SK-N-SH (cell line): Measurements from ENCODE around the gene ADCY5.

ENCODE experiments used
- EZH2phosphoT487 ChIP-seq: fragments of 200-600 bp; sonication (generic); IDR thresholded peaks from 2 replicates; pipeline ENCODE4 v1.6.1; 2017; ENCODE audit warnings: low read depth, mixed run types, mild to moderate bottlenecking, antibody characterized with exemption, moderate library complexity, borderline replicate concordance
- FOSL2 ChIP-seq: IDR thresholded peaks from 2 replicates; pipeline ENCODE4 v1.4.0; 2012; ENCODE audit warnings: low read depth, mild to moderate bottlenecking, moderate library complexity, borderline replicate concordance
- GABPA ChIP-seq: IDR thresholded peaks from 2 replicates; pipeline ENCODE4 v1.4.0; 2012; ENCODE audit warnings: low read depth, mild to moderate bottlenecking
- NRF1 ChIP-seq: IDR thresholded peaks from 2 replicates; pipeline ENCODE4 v1.6.1; 2012; ENCODE audit warnings: low read depth, mild to moderate bottlenecking, low read length
- PBX3 ChIP-seq: IDR thresholded peaks from 2 replicates; pipeline ENCODE4; 2012
- POLR2AphosphoS5 ChIP-seq: IDR thresholded peaks from 2 replicates; pipeline ENCODE4 v1.6.1; 2012; ENCODE audit warnings: low read depth, low read length
- RAD21 ChIP-seq: IDR thresholded peaks from 2 replicates; pipeline ENCODE4 v1.6.1; 2012; ENCODE audit warnings: mild to moderate bottlenecking, low read length
- SIN3A ChIP-seq: IDR thresholded peaks from 2 replicates; pipeline ENCODE4 v1.6.1; 2012; ENCODE audit warnings: low read depth, mild to moderate bottlenecking, low read length, moderate library complexity, borderline replicate concordance
- TCF12 ChIP-seq: IDR thresholded peaks from 2 replicates; pipeline ENCODE4 v1.4.0; 2012
- USF1 ChIP-seq: IDR thresholded peaks from 2 replicates; pipeline ENCODE4 v1.4.0; 2012; ENCODE audit warnings: low read depth, borderline replicate concordance
- TF ChIP-seq, protein P1 (sequence below): fragments of 200-600 bp; sonication (generic); IDR thresholded peaks from 2 replicates; pipeline ENCODE4 v1.6.1; 2017; ENCODE audit warnings: antibody characterized with exemption, mild to moderate bottlenecking, moderate library complexity

DNA sequence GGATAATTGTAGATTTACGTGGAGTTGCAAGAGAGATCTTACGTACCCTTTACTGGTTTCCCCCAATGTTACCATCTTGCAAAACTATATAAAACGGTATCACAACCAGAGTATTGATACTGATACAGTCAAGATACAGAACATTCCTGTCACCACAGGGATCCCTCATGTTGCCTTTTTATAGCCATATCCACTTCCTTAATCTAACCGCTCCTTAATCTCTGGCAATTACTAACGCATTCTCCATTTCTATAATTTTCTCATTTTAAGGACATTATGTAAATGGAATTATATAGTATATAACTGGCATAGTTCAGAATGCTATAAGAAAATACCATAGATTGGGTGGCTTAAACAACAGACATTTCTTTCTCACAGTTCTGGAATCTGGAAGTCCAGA, 186.0 kb downstream of the ADCY5 start:
- TF ChIP-seq EZH2phosphoT487 (no peak), SIN3A (no peak), NRF1 (no peak), RAD21 (no peak), POLR2AphosphoS5 (no peak), PBX3 (no peak), USF1 (no peak), GABPA (no peak), TCF12 (no peak), FOSL2 (no peak)
- TF ChIP-seq, protein P1, sequence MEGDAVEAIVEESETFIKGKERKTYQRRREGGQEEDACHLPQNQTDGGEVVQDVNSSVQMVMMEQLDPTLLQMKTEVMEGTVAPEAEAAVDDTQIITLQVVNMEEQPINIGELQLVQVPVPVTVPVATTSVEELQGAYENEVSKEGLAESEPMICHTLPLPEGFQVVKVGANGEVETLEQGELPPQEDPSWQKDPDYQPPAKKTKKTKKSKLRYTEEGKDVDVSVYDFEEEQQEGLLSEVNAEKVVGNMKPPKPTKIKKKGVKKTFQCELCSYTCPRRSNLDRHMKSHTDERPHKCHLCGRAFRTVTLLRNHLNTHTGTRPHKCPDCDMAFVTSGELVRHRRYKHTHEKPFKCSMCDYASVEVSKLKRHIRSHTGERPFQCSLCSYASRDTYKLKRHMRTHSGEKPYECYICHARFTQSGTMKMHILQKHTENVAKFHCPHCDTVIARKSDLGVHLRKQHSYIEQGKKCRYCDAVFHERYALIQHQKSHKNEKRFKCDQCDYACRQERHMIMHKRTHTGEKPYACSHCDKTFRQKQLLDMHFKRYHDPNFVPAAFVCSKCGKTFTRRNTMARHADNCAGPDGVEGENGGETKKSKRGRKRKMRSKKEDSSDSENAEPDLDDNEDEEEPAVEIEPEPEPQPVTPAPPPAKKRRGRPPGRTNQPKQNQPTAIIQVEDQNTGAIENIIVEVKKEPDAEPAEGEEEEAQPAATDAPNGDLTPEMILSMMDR, result no peak
